Small intestine (tissue), 7 donors: ENCODE data around the gene LRRC37A3. TPM values are rescaled to one million over a fixed set of nuclear protein-coding genes. Genes with fewer than 3 reads are reported as not detected.
"Not testable (repeated sequence)": the region's sequence is repeated elsewhere in the genome, so short reads cannot be mapped to it uniquely, and the experiment has no call there.

Source experiments
- DNase-seq, 2 donors: peaks; one replicate each; pipeline versions ENCODE4 v3.0.0 to v3.0.0-alpha.2; 2013
- FAIRE-seq: peaks from 2 replicates; lab custom pipeline; 2012; peaks lifted over from hg19 to GRCh38; lab: Jason Lieb, UNC
- H3K27ac ChIP-seq, 3 donors: one replicate each; pipeline ENCODE4 v1.5.1; 2013; ENCODE audit warnings: low read length in 2 of 3, mild to moderate bottlenecking in 2 of 3, control low read depth in 1 of 3, inconsistent platforms in 1 of 3, low read depth in 1 of 3, moderate library complexity in 1 of 3
- H3K27me3 ChIP-seq, 3 donors: one replicate each; pipeline ENCODE4 v1.6.1; 2013; ENCODE audit warnings: low read length in 3 of 3, inconsistent platforms in 1 of 3; ENCODE audit not compliant: control insufficient read depth in 3 of 3, insufficient read depth in 3 of 3
- H3K36me3 ChIP-seq, 3 donors: one replicate each; pipeline ENCODE4 v1.6.1; 2013; ENCODE audit warnings: low read length in 3 of 3, inconsistent platforms in 1 of 3, low read depth in 1 of 3, mild to moderate bottlenecking in 1 of 3, moderate library complexity in 1 of 3; ENCODE audit not compliant: control insufficient read depth in 3 of 3, insufficient read depth in 2 of 3
- H3K4me1 ChIP-seq, 3 donors: one replicate each; pipeline ENCODE4 v1.6.1; 2013; ENCODE audit warnings: low read length in 2 of 3, inconsistent platforms in 1 of 3, low read depth in 1 of 3, mild to moderate bottlenecking in 1 of 3, moderate library complexity in 1 of 3; ENCODE audit not compliant: control insufficient read depth in 3 of 3, insufficient read depth in 2 of 3
- H3K4me3 ChIP-seq, 3 donors: one replicate each; pipeline ENCODE4 v1.5.1; 2013; ENCODE audit warnings: low read length in 3 of 3, control low read depth in 1 of 3, inconsistent platforms in 1 of 3, low read depth in 1 of 3, mild to moderate bottlenecking in 1 of 3, moderate library complexity in 1 of 3
- H3K9me3 ChIP-seq, 2 donors: one replicate each; pipeline ENCODE4 v1.6.1; 2013; ENCODE audit warnings: low read depth in 1 of 2, low read length in 1 of 2; ENCODE audit not compliant: control insufficient read depth in 2 of 2, insufficient read depth in 1 of 2
- WGBS, 3 donors: extraction: QIAGEN DNeasy Blood & Tissue Kit; methylation state at CpG; one replicate each; pipeline ENCODE4 v1.1.7; 2013; 5-methylcytosine and 5-hydroxymethylcytosine counted together
- polyA plus RNA-seq, 4 donors: library from polyadenylated mRNA; stranded (reverse) in 3 of 4; unstranded in 1 of 4; fragments of 200-250 nt in 3 of 4; fragments of 120-200 nt in 1 of 4; gene quantifications; one replicate each; pipeline versions ENCODE4 v1.2.1 to v1.2.3, GENCODE V29; 2013
- donor health status: healthy with polysubstance abuse.
- donor health status: control.
- donor health status: control.
- donor health status: Bipolar disorder and iron deficiency.
- donor health status: healthy.

The LRRC37A3 gene
- polyA plus RNA-seq, 4 donors = 0.27 to 6.8 (median 2.0) TPM

- not testable (repeated sequence) for DNase-seq, FAIRE-seq, H3K27ac ChIP-seq, H3K9me3 ChIP-seq, H3K27me3 ChIP-seq, H3K4me1 ChIP-seq, H3K4me3 ChIP-seq
- 89 to 94% (median 90%) methylated on average over 9 to 12 of the region's 12 CpGs for WGBS, 3 donors
- peaks cover 3 to 26% (median 4%) of the 10 kb centered on the region in 3 donors for H3K36me3 ChIP-seq
Observed at GRCh38 chr17:64814993-64815832, 104.1 kb downstream of the LRRC37A3 start.

DNA sequence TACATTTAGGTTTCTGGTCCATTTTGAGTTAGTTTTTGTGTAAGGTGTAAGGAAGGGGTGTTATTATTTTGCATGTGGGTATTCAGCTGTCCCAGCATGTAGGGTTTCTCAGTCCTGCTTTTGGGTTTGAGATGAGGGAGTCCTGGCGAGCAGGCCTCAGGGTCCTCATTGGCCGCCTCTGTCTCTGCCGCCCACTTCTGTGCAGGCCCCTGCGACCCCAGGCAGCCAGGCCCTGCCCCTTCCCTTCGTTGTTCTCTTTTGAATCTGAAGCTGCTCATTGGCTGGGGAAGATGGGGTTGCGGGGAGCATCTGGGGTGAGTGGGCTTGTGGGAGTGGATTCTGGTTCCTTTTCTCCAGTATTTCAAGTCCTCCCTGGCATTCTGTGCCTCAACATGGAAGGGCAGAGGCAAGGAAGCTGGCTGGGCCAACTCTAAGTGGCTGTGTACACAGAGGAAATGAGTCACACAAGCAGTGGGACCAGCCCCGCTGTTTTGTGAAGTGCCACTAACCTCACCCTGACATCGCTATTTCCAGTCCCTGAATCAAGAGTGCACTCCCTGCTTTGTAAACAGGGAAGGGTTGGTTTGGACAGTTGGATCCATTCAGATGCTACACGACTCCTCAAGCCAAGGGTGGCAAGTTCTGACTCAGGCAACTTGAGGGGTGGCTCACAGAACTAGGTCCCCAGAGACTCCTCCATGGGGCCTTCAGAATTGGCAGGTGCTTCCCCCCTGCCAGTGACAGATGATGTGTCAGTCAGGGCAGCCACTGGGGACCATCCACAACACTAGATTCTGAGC lies 110.9 kb downstream of the LRRC37A3 start:
- peak; percentile 25 to 54 for DNase-seq
- not testable (repeated sequence) for H3K4me3 ChIP-seq, H3K9me3 ChIP-seq, H3K27me3 ChIP-seq, H3K4me1 ChIP-seq, FAIRE-seq
- Histone ChIP-seq H3K27ac (peak overlapping the region in 1 of 3 donors; percentile 49), H3K36me3 (peaks cover 0 to 14% (median 0%) of the 10 kb centered on the region in 3 donors)
- 40 to 58% (median 58%) methylated on average over 5 to 9 of the region's 9 CpGs for WGBS, 3 donors

Other genes with a start within 250 kb of the LRRC37A3 start
- 10 to 100 TPM; 19.8 to 38.6 (median 28.6) TPM for gene GNA13, start 137.3 kb upstream of the LRRC37A3 start, polyA plus RNA-seq
- gene RGS9, start 217.9 kb upstream of the LRRC37A3 start, polyA plus RNA-seq = 1 to 10 TPM; 2.4 to 4.7 (median 3.7) TPM